ENCODE data around the gene FCF1. TPM values are rescaled to one million over a fixed set of nuclear protein-coding genes. Genes with fewer than 3 reads are reported as not detected.

The FCF1 gene
- total and polyA plus RNA-seq, 2 experiments from 2014 or later = 15.9 to 21.9 TPM

GRCh38 chr14:74763803-74764531 is 51.0 kb downstream of the FCF1 start:
- peak overlapping the region; percentile 76 for H3K4me3 ChIP-seq
- H3K9me3 ChIP-seq (ENCODE audit: low read depth) = no peaks in the 10 kb centered on the region
- H3K4me1 ChIP-seq (ENCODE audit: low read depth) = peaks cover 31% of the 10 kb centered on the region
- peaks cover 8% of the 10 kb centered on the region for H3K27me3 ChIP-seq
- peak; percentile 12 to 22 for DNase-seq (ENCODE audit: low read depth in 1 of 2, low spot score in 1 of 2)
- peak overlapping the region; percentile 97 for H3K27ac ChIP-seq
- TF ChIP-seq CTCF (IDR thresholded peaks at IDR 0.05; ENCODE audit: low read depth, low read length) = no peak
- no peaks in the 10 kb centered on the region for H3K36me3 ChIP-seq

- peak overlapping the region; percentile 76 for H3K4me3 ChIP-seq
- no peak for TF ChIP-seq CTCF (IDR thresholded peaks at IDR 0.05; ENCODE audit: low read depth, low read length)
- DNase-seq (ENCODE audit: low read depth in 1 of 2, low spot score in 1 of 2) = no peak
Measured at GRCh38 chr14:74765721-74766120, 52.8 kb downstream of the FCF1 start.

GRCh38 chr14:74771399-74771798 is 58.5 kb downstream of the FCF1 start:
- no peak overlapping the region for H3K4me3 ChIP-seq
- no peaks in the 10 kb centered on the region for H3K9me3 ChIP-seq (ENCODE audit: low read depth)
- H3K27ac ChIP-seq = peak overlapping the region; percentile 52
- no peak for TF ChIP-seq CTCF (IDR thresholded peaks at IDR 0.05; ENCODE audit: low read depth, low read length)
- DNase-seq (ENCODE audit: low read depth in 1 of 2, low spot score in 1 of 2) = peak in 1 of 2 donors; percentile 20
- peaks cover 2% of the 10 kb centered on the region for H3K36me3 ChIP-seq
- peaks cover 15% of the 10 kb centered on the region for H3K4me1 ChIP-seq (ENCODE audit: low read depth)
- H3K27me3 ChIP-seq = no peaks in the 10 kb centered on the region

More at GRCh38 chr14:74765721-74766120, 52.8 kb downstream of the FCF1 start:
- Histone ChIP-seq H3K27me3 (no peaks in the 10 kb centered on the region), H3K27ac (no peak overlapping the region), H3K36me3 (no peaks in the 10 kb centered on the region), H3K4me1 (ENCODE audit: low read depth) (peaks cover 31% of the 10 kb centered on the region), H3K9me3 (ENCODE audit: low read depth) (no peaks in the 10 kb centered on the region)

- Histone ChIP-seq H3K4me3 (no peak overlapping the region), H3K36me3 (peaks cover 65% of the 10 kb centered on the region), H3K27ac (peak overlapping the region; percentile 30), H3K27me3 (no peaks in the 10 kb centered on the region), H3K4me1 (ENCODE audit: low read depth) (no peaks in the 10 kb centered on the region), H3K9me3 (ENCODE audit: low read depth) (no peaks in the 10 kb centered on the region)
- DNase-seq (ENCODE audit: low read depth in 1 of 2, low spot score in 1 of 2) = no peak
- no peak for TF ChIP-seq CTCF (IDR thresholded peaks at IDR 0.05; ENCODE audit: low read depth, low read length)
Measured at GRCh38 chr14:74784634-74785033, 71.7 kb downstream of the FCF1 start.

GRCh38 chr14:74785056-74785613 is 72.2 kb downstream of the FCF1 start:
- Histone ChIP-seq H3K27me3 (no peaks in the 10 kb centered on the region), H3K4me1 (ENCODE audit: low read depth) (no peaks in the 10 kb centered on the region), H3K27ac (no peak overlapping the region), H3K4me3 (no peak overlapping the region), H3K36me3 (peaks cover 61% of the 10 kb centered on the region), H3K9me3 (ENCODE audit: low read depth) (no peaks in the 10 kb centered on the region)
- no peak for TF ChIP-seq CTCF (IDR thresholded peaks at IDR 0.05; ENCODE audit: low read depth, low read length)
- DNase-seq (ENCODE audit: low read depth in 1 of 2, low spot score in 1 of 2) = no peak
